Stimulated activated CD4-positive, alpha-beta T cell treated with anti-CD3 and anti-CD28 coated beads, Interleukin-4, amount 100 ng/mL, for 24 hours (primary cell): ENCODE data around the gene ZBTB3.
A peak's percentile ranks its signal among the peaks of the same experiment; 100 is the strongest.
"Not testable (repeated sequence)": the region's sequence is repeated elsewhere in the genome, so short reads cannot be mapped to it uniquely, and the experiment has no call there.

ENCODE experiments used
- DNase-seq: peaks from one replicate; pipeline ENCODE4 v3.0.0-alpha.2; 2020

ZBTB3 gene

GRCh38 chr11:62753736-62754603 is at the start of gene ZBTB3:
ZBTB3 (minus strand) TSS chr11:62754160; CDS start chr11:62753664, 496 bp downstream.
- DNase-seq: peak; percentile 97

GRCh38 chr11:62801071-62801470 is 47.1 kb upstream of the ZBTB3 start:
- no peak for DNase-seq

- DNase-seq: no peak
Measured at GRCh38 chr11:62799486-62799885, 45.5 kb upstream of the ZBTB3 start.

- DNase-seq: no peak
Measured at GRCh38 chr11:62796281-62796680, 42.3 kb upstream of the ZBTB3 start.

DNA sequence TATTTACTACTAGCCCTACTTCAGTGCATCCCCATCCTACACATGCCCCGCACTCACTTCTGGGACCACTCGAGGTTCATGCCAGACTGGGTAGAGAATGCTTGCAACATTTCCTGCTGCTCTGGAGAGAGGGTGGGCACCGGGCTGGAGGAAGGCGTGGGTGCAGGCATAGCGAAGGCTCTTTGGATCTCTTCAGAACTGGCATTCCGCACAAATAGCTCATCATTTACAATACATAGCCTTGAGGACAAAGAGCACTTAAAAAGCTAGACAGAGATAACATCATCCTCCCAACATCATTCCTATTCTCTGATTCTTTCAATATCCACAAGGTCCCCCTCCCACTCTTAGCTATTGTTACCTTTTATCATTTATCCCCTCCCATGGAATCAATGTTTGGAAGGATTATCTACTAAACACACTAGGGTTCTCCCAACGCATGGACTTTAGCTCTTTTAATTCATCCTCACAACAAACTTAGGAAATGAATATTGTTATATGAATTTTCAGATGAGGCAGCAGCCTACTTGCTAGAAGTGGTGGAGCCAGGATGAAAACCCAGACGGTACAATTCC is 40.3 kb upstream of the ZBTB3 start:
- DNase-seq: no peak

DNA sequence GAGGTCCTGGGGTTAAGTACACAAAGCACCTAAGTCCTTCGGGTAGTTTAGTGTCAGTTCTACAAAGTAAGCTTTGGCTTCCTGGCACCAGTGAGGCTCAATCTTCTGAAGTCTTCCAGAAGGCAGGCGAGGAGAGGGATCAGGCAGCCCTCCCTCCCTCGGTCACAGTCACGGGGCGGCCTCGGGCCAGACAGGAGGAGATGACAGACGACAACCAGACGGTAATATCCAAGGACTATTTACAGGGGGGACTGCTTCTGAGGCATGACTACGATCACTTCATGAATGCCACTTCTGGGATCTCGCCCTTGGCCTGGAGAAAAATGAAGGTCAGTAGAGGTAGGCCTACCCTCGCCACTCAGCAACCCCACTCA is 38.2 kb upstream of the ZBTB3 start:
- DNase-seq: no peak

DNA sequence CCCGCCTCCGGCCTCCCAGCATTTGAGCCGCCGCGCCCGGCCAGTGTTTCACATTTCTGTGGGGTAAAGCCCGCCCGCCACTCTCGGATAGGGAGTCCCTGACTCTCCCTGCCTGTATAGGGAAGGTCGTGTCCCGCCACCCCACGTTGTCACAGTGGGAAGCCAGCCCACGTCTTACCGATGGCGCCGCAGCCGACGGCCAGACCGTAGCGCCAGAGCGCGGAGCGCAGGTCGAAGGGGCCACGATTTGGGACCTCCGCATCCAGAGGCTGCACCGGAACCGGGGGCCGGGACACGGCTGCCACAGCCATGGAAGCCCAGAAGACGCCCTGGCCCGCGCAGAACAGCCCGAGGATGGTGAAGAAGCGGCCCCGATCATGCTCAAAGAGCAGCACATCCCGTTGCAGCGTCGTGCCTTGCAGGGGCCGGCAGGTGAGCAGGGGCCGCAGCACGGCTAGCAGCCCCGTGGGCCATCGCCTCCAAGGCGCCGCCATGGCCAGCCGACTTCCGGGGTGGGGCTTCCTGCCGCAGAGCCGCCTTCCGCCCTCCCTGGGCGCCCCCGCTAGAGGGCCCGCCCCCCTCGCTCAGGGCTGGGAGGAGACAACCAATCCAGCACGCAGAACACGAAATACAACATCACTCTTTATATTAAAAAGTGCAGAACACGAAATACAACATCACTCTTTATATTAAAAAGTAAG is 37.7 kb upstream of the ZBTB3 start, which contains the start of gene TMEM223:
TMEM223 (minus strand) TSS at position 506 of the 701 bp plus-strand sequence; CDS start at position 494, 12 bp downstream.
- peak; percentile 91 for DNase-seq

GRCh38 chr11:62789576-62789975 is 35.6 kb upstream of the ZBTB3 start:
- no peak for DNase-seq

GRCh38 chr11:62788991-62789390 is 35.0 kb upstream of the ZBTB3 start:
- no peak for DNase-seq

DNA sequence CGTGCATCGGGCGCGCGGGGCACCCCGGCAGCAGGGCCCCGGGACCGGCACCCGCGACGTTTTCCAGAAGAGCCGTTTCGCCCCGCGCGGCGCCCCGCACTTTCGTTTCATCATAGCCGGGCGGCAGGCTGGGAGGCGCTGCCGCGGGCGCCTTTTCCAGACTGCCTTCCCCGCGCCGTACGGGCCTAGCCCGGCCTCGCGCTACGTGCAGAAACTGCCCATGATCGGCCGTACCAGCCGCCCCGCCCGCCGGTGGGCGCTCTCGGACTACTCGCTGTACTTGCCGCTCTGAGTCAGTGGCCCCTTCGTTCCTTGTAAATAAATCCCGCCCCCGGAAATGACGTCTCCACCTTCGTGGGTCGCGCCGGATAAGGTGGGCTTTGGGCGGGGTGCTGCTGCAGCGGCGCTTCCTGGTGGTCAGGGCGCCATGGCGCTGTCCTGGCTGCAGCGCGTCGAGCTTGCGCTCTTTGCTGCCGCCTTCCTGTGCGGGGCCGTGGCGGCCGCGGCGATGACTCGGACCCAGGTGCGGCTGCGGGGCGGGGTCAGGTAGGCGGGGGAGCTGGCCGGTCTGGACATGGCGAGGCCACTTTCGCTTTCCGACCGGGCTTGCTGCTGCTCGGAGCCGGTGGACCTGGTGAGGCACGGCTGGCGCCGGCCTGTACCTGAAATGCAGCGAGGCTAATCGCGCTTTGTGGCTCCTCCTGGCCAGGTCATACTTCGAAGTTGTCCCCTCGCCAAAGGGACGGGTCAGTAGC is 33.2 kb upstream of the ZBTB3 start, which contains the start of gene TMEM179B:
TMEM179B (plus strand) TSS at position 398 of the 755 bp plus-strand sequence; CDS start at position 428, 30 bp downstream.
- peak; percentile 99 for DNase-seq

- DNase-seq: peak; percentile 86
Measured at GRCh38 chr11:62786318-62787004, 32.5 kb upstream of the ZBTB3 start.

DNA sequence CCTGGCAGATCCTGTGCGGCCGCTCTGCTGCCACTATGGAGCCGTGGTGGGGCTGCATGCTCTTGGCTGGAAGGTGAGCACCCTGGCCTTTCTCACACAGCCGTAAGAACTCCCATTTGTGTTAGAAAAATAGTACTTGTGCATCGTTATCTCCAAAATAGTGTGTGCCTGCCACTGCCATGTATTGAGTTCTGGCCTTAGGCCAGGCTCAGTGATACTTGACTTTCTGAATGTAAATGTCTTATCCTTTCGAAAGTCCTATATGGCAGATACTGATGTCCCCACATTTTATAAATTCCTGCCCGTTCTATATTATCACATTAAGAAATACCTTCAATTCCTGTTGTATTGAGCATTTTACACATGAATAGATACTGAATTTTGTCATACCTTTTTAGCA is 28.8 kb upstream of the ZBTB3 start:
- DNase-seq: no peak

DNA sequence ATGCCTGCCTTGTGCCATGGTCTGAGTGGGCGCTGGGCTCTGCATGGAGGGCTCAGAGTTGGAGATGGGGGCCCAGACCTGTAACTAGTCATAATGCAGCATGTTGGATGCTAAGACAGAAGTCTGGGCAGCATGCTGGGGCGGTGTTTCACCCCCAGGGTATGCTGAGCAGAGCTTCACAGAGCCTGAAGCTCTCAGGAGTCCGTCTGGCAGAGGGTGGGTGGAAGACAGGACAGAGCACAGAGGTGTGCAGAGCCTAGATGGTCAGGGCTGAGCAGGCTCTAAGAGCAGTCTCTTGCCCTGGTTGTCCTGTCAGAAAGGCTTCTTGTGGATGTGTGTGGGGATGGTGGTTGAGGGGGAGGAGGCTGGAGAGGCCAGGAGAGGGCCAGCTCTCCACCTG is 24.5 kb upstream of the ZBTB3 start:
- no peak for DNase-seq

GRCh38 chr11:62777389-62777788 is 23.4 kb upstream of the ZBTB3 start:
- no peak for DNase-seq

DNA sequence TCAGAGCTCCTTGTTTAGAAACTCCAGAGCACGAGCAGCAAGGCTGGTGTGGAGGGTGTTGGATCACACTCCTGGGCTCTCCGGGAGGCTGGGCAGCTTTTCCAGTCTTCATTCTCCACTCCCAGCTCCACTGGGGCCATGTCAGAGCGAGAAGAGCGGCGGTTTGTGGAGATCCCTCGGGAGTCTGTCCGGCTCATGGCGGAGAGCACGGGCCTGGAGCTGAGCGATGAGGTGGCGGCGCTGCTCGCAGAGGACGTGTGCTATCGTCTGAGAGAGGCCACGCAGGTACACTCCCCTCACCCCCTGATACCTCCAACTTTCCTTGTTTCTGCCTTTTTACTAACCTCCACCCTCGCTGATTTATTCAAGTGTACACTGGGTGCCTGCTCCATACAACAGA is 21.7 kb upstream of the ZBTB3 start:
- DNase-seq: no peak

DNA sequence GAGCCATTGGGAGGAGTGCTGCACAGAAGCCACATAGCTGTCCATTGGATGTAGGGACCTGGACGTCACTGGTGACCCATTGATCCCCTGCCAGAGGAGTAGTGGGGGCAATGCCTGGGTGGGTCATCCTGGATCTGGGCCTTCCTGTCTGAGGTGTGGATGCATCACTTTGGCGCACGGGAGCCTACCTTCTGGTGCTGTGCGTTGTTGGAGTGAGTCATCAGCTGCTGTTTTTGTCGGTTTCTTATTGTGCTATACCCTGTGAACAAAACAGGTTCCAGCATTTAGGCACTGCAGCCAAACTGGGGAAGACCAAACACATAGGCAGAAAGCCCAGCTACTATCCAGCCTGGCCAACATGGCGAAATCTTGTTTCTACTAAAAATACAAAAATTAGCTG is 20.4 kb upstream of the ZBTB3 start:
- DNase-seq: no peak

DNA sequence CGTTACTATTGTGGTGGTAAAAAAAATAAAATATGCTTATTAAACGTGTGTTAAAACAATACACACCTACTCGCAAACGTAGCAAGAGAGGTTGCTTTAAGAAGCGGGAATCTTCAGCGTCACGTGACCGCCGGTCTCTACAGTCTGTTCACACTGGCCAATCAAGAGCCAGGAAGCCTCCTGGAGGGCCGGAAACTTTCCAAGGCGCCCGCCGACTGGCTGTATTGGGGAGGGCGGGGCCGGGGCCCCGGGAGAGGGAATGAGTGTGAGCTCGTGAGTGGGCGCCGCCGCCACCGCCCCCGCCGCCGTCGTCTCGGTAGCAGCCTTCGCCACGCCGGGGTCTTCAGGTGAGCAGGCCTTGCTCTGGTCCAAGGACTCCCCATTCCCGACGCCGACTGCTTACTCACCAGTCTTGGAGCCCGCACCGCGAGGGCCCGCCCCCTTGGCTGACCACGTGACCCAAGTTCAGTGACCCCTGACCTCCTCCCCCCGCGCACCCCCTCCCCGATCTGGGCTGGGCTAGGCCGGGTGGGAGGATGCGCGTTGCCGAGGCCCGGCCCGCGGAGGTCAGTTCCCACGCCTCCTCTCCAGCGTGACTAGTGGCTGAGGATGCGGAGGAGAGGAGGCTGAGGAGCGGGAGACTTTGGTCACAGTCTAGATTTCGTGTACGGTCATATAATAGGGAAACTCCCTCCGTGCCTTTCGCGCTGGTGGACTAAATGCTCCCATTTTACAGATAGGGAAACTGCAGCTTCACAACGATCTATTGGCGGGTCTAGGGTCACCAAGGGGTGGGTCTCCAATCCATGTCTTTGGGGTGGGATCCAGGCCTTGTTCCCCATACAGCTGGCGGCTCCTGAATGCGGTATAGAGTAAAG is 17.4 kb upstream of the ZBTB3 start, which contains the start of gene TAF6L:
TAF6L (plus strand) TSS at position 253 of the 878 bp plus-strand sequence. CDS start 4,388 bp downstream, outside the sequence.
- DNase-seq: peak; percentile 95

DNA sequence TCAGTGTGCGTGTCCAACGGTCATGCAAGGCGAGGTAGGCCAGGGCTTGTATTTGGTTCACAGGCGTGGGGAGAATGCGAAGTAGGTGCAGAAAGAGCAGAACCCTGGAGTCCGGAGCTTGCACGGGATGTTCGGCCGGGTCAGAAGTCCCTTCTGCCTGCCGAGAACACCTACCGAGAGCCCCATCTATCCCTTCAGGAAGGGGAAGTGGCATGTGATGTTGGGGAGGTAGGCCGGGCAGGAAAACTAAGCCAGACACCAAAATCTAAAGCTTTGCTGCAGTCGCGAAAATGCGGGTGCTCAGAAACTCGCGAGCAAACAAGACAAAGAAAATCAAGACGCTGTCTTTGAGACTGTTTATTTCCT is 16.8 kb upstream of the ZBTB3 start:
- DNase-seq: peak; percentile 15

GRCh38 chr11:62760867-62761227 is 6.9 kb upstream of the ZBTB3 start:
- DNase-seq: not testable (repeated sequence)

DNA sequence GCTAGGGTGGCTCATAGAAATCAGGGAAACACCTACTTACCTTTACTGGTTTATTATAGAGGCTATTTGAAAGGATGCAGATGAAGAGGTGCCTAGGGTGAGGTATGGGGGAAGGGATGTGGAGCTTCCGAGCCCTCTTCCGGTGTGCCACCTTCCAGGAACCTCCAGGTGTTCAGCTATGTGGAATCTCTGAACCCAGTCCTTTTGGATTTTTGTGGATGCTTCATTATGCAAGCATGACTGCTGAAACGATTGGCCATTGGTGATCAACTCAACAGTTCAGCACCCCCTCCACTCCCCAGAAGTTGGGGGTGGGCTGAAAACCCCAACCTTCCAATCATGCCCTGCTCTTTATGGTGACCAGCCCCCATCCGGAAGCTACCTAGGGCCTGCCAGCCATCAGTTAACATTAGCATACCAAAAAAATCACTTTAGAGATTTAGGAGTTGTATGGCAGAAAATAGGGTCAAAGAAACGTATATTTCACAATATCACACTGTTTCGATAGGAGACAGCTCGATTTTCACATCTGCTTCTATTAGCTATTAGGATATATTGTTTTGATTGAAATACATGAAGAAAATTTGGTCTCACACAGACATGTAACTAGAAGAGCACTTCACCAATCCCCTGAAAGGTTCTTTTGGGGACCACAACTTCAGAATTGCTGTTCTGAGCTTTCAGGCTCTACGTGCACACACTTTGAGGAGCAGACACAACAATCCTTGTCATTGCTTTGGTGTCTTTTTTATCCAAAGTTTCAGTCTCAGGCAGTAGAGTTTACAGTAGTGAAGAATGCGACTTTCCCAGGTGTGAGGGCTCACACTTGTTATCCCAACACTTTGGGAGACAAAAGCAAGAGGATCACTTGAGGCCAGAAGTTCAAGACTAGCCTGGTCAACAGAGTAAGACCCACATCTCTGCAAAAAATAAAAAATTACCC is 4.2 kb upstream of the ZBTB3 start:
- no peak for DNase-seq
